HCT116 (cell line): ENCODE measurements around the gene ANKRD10. TPM values are rescaled to one million over a fixed set of nuclear protein-coding genes. Genes with fewer than 3 reads are reported as not detected.

Experiments used
- ATAC-seq: fragments of 200-7000 bp; cut with Tn5 transposase; 2 replicates; pipeline ENCODE4 v1.9.1; 2020; ENCODE audit warnings: mild to moderate bottlenecking, moderate library complexity
- BruUV-seq: library from RNA; stranded (reverse); fragments of 400-500 nt; replicated peaks from 2 replicates; lab custom pipeline; 2021; lab: Mats Ljungman, UMichigan
- CTCF ChIA-PET: fragments of 300-600 bp; sonication (Branson Sonifier 250); formaldehyde crosslinking; loops from one replicate; lab custom pipeline; 2021; ENCODE audit warnings: antibody characterized with exemption; lab: Charles Lee
- POLR2A ChIA-PET: fragments of 300-600, 350-600 bp; sonication (Branson Sonifier 250); formaldehyde crosslinking; loops from one replicate; lab custom pipeline; 2021; ENCODE audit warnings: antibody characterized with exemption; lab: Charles Lee
- RAD21 ChIA-PET, 2 experiments: fragments of 300-600 bp; sonication (Branson Sonifier 250); formaldehyde crosslinking; loops; one replicate each; lab custom pipeline; 2023; ENCODE audit warnings: low total read pairs in 2 of 2; ENCODE audit not compliant: uncharacterized antibody in 2 of 2, unreplicated experiment in 2 of 2, low non-redundant PET in 1 of 2; lab: Charles Lee
- DNase-seq: peaks from one replicate; pipeline ENCODE4 v3.0.0-alpha.2; 2010; ENCODE audit warnings: low read depth, low spot score
- H2AFZ ChIP-seq: fragments of 200-600 bp; shearing (Covaris generic), sonication (generic); 2 replicates; pipeline ENCODE4 v1.6.1; 2017; ENCODE audit warnings: low read depth, mixed run types, mixed read lengths, antibody characterized with exemption, low read length; ENCODE audit not compliant: poor library complexity, severe bottlenecking
- H3K27ac ChIP-seq: 2 replicates; pipeline ENCODE4 v1.5.1; 2012; ENCODE audit warnings: low read depth, low read length
- H3K27me3 ChIP-seq: fragments of 200-600 bp; sonication (generic); 2 replicates; pipeline ENCODE4 v1.6.1; 2016; ENCODE audit warnings: mixed run types, low read length, mixed read lengths; ENCODE audit not compliant: insufficient read depth
- H3K36me3 ChIP-seq, 2 experiments: fragments of 200-500 bp in 1 of 2; fragments of 200-600 bp in 1 of 2; sonication (Bioruptor generic) in 1 of 2; sonication (generic) in 1 of 2; 2 replicates each; pipeline versions ENCODE4 v1.5.1 to v1.6.1; 2014 to 2016; ENCODE audit warnings: low read length in 2 of 2, inconsistent platforms in 1 of 2, mixed read lengths in 1 of 2, mixed run types in 1 of 2; ENCODE audit not compliant: insufficient read depth in 2 of 2, control insufficient read depth in 1 of 2
- H3K4me1 ChIP-seq, 2 experiments: fragments of 200-600 bp in 1 of 2; sonication (generic) in 1 of 2; 2 replicates each; pipeline versions ENCODE4 v1.5.1 to v1.6.1; 2012 to 2017; ENCODE audit warnings: low read length in 2 of 2, inconsistent platforms in 1 of 2, mild to moderate bottlenecking in 1 of 2, mixed read lengths in 1 of 2, mixed run types in 1 of 2, moderate library complexity in 1 of 2; ENCODE audit not compliant: insufficient read depth in 2 of 2, control insufficient read depth in 1 of 2
- H3K4me2 ChIP-seq: fragments of 200-600 bp; sonication (generic); 2 replicates; pipeline ENCODE4 v1.6.1; 2017; ENCODE audit warnings: mixed run types, low read length, mixed read lengths
- H3K4me3 ChIP-seq, 2 experiments: fragments of 200-600 bp in 1 of 2; sonication (generic) in 1 of 2; replicated peaks in 1 of 2; 2 replicates each; pipeline ENCODE4 v1.5.1; 2011 to 2016; ENCODE audit warnings: low read length in 2 of 2, control low read depth in 1 of 2, low read depth in 1 of 2, mild to moderate bottlenecking in 1 of 2, mixed read lengths in 1 of 2, mixed run types in 1 of 2
- H3K79me2 ChIP-seq: fragments of 200-600 bp; sonication (generic); 2 replicates; pipeline ENCODE4 v1.6.1; 2017; ENCODE audit warnings: mild to moderate bottlenecking, mixed run types, low read length, moderate library complexity, mixed read lengths; ENCODE audit not compliant: insufficient read depth
- H3K9ac ChIP-seq: fragments of 200-600 bp; sonication (generic); 2 replicates; pipeline ENCODE4 v1.6.1; 2016; ENCODE audit warnings: low read length, mixed read lengths
- H3K9me2 ChIP-seq: fragments of 200-600 bp; sonication (generic), shearing (Covaris generic); 2 replicates; pipeline ENCODE4 v1.6.1; 2017; ENCODE audit warnings: mixed run types, mild to moderate bottlenecking, moderate library complexity; ENCODE audit not compliant: insufficient read depth
- H3K9me3 ChIP-seq, 2 experiments: fragments of 200-500 bp in 1 of 2; fragments of 200-600 bp in 1 of 2; sonication (Bioruptor generic) in 1 of 2; sonication (generic) in 1 of 2; 2 replicates each; pipeline ENCODE4 v1.6.1; 2014 to 2017; ENCODE audit warnings: low read length in 2 of 2, mixed read lengths in 2 of 2, inconsistent platforms in 1 of 2, low read depth in 1 of 2, mild to moderate bottlenecking in 1 of 2, mixed run types in 1 of 2, moderate library complexity in 1 of 2; ENCODE audit not compliant: control insufficient read depth in 1 of 2, insufficient read depth in 1 of 2
- H4K20me1 ChIP-seq: fragments of 200-600 bp; sonication (generic), shearing (Covaris generic); 2 replicates; pipeline ENCODE4 v1.6.1; 2017; ENCODE audit warnings: mixed run types, mild to moderate bottlenecking, moderate library complexity; ENCODE audit not compliant: insufficient read depth
- CBX3 ChIP-seq: IDR thresholded peaks from 2 replicates; pipeline ENCODE4 v1.6.1; 2012; ENCODE audit warnings: low read depth
- ELF1 ChIP-seq: IDR thresholded peaks from 2 replicates; pipeline ENCODE4 v1.6.1; 2012; ENCODE audit warnings: low read depth, borderline replicate concordance
- EZH2phosphoT487 ChIP-seq: fragments of 200-600 bp; IDR thresholded peaks from 2 replicates; pipeline ENCODE4 v1.6.1; 2018; ENCODE audit warnings: antibody characterized with exemption, borderline replicate concordance
- POLR2A ChIP-seq: IDR thresholded peaks from 2 replicates; pipeline ENCODE4 v1.7.0; 2011; ENCODE audit warnings: borderline replicate concordance; ENCODE audit not compliant: insufficient read depth, insufficient read length; ENCODE audit errors: extremely low read depth
- POLR2AphosphoS5 ChIP-seq: IDR thresholded peaks from 2 replicates; pipeline ENCODE4 v1.6.1; 2011; ENCODE audit warnings: mild to moderate bottlenecking, low read depth, low read length, moderate library complexity
- RAD21 ChIP-seq: IDR thresholded peaks from 2 replicates; pipeline ENCODE4 v1.6.1; 2012; ENCODE audit warnings: low read depth, mild to moderate bottlenecking
- SIN3A ChIP-seq: IDR thresholded peaks from 2 replicates; pipeline ENCODE4 v1.6.1; 2012; ENCODE audit warnings: low read depth
- ZFX ChIP-seq: fragments of 450-650 bp; IDR thresholded peaks from 2 replicates; pipeline ENCODE4 v1.6.1; 2017
- ZNF274 ChIP-seq: fragments of 200-500 bp; sonication (Bioruptor generic); IDR thresholded peaks from 2 replicates; pipeline ENCODE4 v1.6.1; 2014; ENCODE audit warnings: mild to moderate bottlenecking, low read depth, low read length, inconsistent platforms
- intact Hi-C: fragments of 100-400 bp; cut with micrococcal nuclease; formaldehyde crosslinking; loops from 2 replicates; pipeline ENCODE4 v1.10.0; 2022
- total RNA-seq: library from RNA; stranded (reverse); gene quantifications from one replicate; pipeline ENCODE4 v1.2.1, GENCODE V29; 2021; ENCODE audit not compliant: unreplicated experiment
- TF ChIP-seq, protein P1 (sequence below): IDR thresholded peaks from 2 replicates; pipeline ENCODE4 v1.6.1; 2012
- TF ChIP-seq, protein P2 (sequence below): IDR thresholded peaks from 2 replicates; pipeline ENCODE4 v1.6.1; 2012
- TF ChIP-seq, protein P3 (sequence below): IDR thresholded peaks from 2 replicates; pipeline ENCODE4 v1.6.1; 2011; ENCODE audit warnings: mild to moderate bottlenecking, low read length, moderate library complexity; ENCODE audit not compliant: insufficient replicate concordance; ENCODE audit errors: extremely low read depth
- TF ChIP-seq, protein P4 (sequence below), 3 experiments: fragments of 200-600 bp in 1 of 3; sonication (generic) in 1 of 3; IDR thresholded peaks in 2 of 3; conservative IDR thresholded peaks in 1 of 3; 2 replicates each; pipeline ENCODE4 v1.5.1; 2012 to 2017; ENCODE audit warnings: low read depth in 2 of 3, low read length in 2 of 3, antibody characterized with exemption in 1 of 3, borderline replicate concordance in 1 of 3, control low read depth in 1 of 3, mild to moderate bottlenecking in 1 of 3, mixed read lengths in 1 of 3, mixed run types in 1 of 3, moderate library complexity in 1 of 3; ENCODE audit not compliant: insufficient read depth in 1 of 3

The ANKRD10 gene
- total RNA-seq, 1 experiment from 2014 or later, result 173 TPM

DNA sequence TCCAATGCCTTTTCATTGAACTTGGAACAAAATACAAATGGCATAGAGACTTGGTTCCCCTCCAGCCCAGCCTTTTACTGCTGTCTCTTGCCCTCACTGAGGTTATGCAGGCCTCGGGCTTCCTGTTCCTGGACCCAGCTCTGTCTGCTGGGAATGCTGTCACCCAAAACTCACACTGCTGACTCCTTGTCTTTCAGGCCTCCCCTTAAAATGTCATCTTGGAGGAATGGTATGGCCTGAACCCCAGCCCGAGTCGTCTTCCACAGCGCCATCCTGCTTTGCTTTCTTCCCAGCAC, 9.7 kb upstream of the ANKRD10 start:
- BruUV-seq, result no TSS peak
- H3K9me3 ChIP-seq, result no peaks in the 10 kb centered on the region
- ChIA-PET CTCF (interaction anchor here (0.9 to 1.2 kb wide), 2 partner anchors 9 kb away, joined by 4 to 5 read pairs; partner anchors contain the start of gene ANKRD10), RAD21 (no interaction called here), POLR2A (no interaction called here)
- no peaks in the 10 kb centered on the region for H3K36me3 ChIP-seq
- H3K4me2 ChIP-seq, result no peak overlapping the region
- H3K4me1 ChIP-seq, result peaks cover 0 to 6% of the 10 kb centered on the region in 2 experiments; a peak in 1 of 4 replicates
- H3K27ac ChIP-seq, result no peak overlapping the region
- no peak overlapping the region for H3K9ac ChIP-seq
- H3K27me3 ChIP-seq, result no peaks in the 10 kb centered on the region
- intact Hi-C loops, result no loop called here
- H2AFZ ChIP-seq, result no peak overlapping the region
- H3K4me3 ChIP-seq, result no peak overlapping the region
- no peak for ATAC-seq
- no peak for DNase-seq
- H3K9me2 ChIP-seq, result no peaks in the 10 kb centered on the region
- no peaks in the 10 kb centered on the region for H4K20me1 ChIP-seq
- no peaks in the 10 kb centered on the region for H3K79me2 ChIP-seq
- TF ChIP-seq, protein P1, sequence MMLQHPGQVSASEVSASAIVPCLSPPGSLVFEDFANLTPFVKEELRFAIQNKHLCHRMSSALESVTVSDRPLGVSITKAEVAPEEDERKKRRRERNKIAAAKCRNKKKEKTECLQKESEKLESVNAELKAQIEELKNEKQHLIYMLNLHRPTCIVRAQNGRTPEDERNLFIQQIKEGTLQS, result no peak
- TF ChIP-seq, protein P2, sequence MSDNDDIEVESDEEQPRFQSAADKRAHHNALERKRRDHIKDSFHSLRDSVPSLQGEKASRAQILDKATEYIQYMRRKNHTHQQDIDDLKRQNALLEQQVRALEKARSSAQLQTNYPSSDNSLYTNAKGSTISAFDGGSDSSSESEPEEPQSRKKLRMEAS, result no peak

DNA sequence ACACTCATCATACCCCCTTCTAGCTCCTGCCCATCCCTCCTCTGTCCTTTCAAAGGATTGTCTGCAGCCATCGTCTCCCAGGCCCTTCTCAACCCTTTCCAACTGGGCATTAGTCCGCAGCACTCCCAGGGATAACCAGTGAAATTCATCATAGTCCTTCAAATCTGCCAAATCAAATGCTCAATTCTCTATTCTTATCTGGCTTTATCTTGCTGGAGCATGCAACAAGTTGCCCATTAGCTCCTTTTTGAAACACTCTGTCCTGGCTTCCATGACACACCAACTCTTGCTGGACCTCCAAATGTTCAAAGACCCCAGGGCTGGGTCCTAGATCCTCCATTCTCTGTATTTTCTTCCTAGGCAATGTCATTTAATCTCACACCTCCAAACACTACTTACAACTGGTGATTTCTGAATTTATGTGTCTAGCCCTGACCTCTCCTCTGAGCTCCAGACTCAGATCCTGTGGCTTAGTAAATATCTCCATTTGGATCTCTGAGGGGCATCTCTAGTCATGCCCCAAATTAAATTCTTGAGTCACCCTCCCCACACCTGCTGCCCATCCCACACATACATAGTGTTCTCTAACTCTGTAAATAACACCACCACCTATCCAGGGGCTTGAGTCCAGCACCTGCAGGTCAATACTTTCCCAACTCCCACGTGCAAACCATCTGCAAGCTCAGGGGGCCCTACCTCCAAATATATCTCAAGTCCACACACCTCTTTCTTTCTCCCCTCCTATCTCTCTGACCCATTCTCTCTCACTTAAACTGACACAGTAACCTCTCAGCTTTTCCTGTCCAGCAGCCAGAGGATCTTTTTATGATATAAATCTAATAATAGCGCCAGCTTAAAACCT, 9.1 kb upstream of the ANKRD10 start:
- Histone ChIP-seq H2AFZ (no peak overlapping the region), H3K27ac (no peak overlapping the region), H3K9me3 (no peaks in the 10 kb centered on the region), H3K4me2 (no peak overlapping the region), H3K9ac (no peak overlapping the region), H3K27me3 (no peaks in the 10 kb centered on the region), H3K4me1 (peaks cover 0 to 6% of the 10 kb centered on the region in 2 experiments; a peak in 1 of 4 replicates), H3K9me2 (no peaks in the 10 kb centered on the region), H3K36me3 (no peaks in the 10 kb centered on the region), H4K20me1 (no peaks in the 10 kb centered on the region), H3K79me2 (no peaks in the 10 kb centered on the region), H3K4me3 (no peak overlapping the region)
- no peak for TF ChIP-seq POLR2A
- TF ChIP-seq, protein P3, sequence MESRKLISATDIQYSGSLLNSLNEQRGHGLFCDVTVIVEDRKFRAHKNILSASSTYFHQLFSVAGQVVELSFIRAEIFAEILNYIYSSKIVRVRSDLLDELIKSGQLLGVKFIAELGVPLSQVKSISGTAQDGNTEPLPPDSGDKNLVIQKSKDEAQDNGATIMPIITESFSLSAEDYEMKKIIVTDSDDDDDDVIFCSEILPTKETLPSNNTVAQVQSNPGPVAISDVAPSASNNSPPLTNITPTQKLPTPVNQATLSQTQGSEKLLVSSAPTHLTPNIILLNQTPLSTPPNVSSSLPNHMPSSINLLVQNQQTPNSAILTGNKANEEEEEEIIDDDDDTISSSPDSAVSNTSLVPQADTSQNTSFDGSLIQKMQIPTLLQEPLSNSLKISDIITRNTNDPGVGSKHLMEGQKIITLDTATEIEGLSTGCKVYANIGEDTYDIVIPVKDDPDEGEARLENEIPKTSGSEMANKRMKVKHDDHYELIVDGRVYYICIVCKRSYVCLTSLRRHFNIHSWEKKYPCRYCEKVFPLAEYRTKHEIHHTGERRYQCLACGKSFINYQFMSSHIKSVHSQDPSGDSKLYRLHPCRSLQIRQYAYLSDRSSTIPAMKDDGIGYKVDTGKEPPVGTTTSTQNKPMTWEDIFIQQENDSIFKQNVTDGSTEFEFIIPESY, result no peak
- no peak for TF ChIP-seq ZNF274
- TF ChIP-seq RAD21, result no peak
- TF ChIP-seq CBX3, result no peak
- TF ChIP-seq, protein P1, result no peak
- TF ChIP-seq, protein P4, sequence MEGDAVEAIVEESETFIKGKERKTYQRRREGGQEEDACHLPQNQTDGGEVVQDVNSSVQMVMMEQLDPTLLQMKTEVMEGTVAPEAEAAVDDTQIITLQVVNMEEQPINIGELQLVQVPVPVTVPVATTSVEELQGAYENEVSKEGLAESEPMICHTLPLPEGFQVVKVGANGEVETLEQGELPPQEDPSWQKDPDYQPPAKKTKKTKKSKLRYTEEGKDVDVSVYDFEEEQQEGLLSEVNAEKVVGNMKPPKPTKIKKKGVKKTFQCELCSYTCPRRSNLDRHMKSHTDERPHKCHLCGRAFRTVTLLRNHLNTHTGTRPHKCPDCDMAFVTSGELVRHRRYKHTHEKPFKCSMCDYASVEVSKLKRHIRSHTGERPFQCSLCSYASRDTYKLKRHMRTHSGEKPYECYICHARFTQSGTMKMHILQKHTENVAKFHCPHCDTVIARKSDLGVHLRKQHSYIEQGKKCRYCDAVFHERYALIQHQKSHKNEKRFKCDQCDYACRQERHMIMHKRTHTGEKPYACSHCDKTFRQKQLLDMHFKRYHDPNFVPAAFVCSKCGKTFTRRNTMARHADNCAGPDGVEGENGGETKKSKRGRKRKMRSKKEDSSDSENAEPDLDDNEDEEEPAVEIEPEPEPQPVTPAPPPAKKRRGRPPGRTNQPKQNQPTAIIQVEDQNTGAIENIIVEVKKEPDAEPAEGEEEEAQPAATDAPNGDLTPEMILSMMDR (IDR thresholded peaks at IDR 0.05 in 2 of 3, conservative IDR thresholded peaks at IDR 0.05 in 1 of 3; ENCODE audit: borderline replicate concordance in 1 of 3, insufficient read depth in 1 of 3, low read depth in 2 of 3, low read length in 2 of 3), result no peak
- TF ChIP-seq ZFX, result no peak
- TF ChIP-seq SIN3A, result no peak
- TF ChIP-seq POLR2AphosphoS5, result no peak
- no peak for TF ChIP-seq ELF1
- TF ChIP-seq EZH2phosphoT487, result no peak
- ChIA-PET POLR2A (no interaction called here), RAD21 (no interaction called here), CTCF (interaction anchor here (1.2 kb wide), 2 partner anchors 9 to 331 kb away, joined by 5 to 8 read pairs; partner anchors contain the start of gene ANKRD10)
- no peak for DNase-seq
- no TSS peak for BruUV-seq
- ATAC-seq, result no peak
- intact Hi-C loops, result no loop called here
